Mesenteric fat pad (tissue), 1 donor: ENCODE data around the gene KIF5A. TPM values are rescaled to one million over a fixed set of nuclear protein-coding genes. Genes with fewer than 3 reads are reported as not detected.
A peak's percentile ranks its signal among the peaks of the same experiment; 100 is the strongest.

Source experiments
- DNase-seq: peaks from one replicate; pipeline ENCODE4 v3.0.0-alpha.2; 2020; ENCODE audit warnings: low spot score
- total RNA-seq: library from RNA; stranded (reverse); fragmentation: NEBNext Ultra II Directional; extraction: Animal tissue kit (Norgen Biotek cat#: 25700); gene quantifications from one replicate; pipeline ENCODE4 v1.2.1, GENCODE V29; 2021
- donor health status: DM: yes; HTN: yes; CAD: no.

KIF5A gene
- total RNA-seq, 1 donor from 2014 or later, result not detected

DNA sequence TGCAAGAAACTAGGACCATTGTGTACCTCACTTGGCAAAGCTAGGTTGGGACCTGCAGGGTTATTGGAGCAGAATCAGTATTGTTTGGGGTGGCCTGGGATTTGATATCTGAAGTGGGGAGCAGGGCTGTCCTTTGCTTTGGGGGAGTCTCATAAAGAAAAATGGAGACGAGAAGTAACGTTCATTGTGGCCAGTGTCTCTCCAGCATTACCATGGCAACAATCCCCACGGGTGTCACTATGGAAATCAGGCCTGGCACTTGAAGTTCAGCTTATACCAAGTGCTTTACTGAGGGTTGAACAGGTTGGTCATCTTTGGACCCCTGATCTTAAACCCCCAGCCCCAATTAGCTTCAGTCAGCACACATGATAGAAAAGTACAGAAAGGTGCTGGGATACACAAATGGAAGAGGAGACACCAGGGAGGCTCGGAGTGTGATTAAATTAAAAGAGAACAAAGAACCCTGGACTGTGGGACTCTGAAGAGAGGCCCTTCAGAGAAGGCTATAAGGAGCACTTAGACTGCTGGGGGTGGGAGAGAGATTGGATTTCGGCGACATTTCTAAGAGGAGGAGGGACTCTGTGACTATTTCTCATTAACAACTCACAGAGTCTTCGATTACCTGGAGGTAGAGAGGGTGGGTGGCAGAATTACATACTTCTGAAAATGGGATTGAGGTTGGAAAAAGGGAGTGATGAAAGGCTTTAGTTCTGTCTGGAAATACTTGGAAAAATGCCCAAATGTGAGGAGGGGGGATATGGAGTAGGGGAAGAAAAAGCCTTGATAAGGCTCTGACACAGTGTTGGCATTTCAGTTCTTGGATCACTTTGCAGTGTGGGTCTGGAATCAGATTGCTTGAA is 3.7 kb downstream of the KIF5A start:
- no peak for DNase-seq

DNA sequence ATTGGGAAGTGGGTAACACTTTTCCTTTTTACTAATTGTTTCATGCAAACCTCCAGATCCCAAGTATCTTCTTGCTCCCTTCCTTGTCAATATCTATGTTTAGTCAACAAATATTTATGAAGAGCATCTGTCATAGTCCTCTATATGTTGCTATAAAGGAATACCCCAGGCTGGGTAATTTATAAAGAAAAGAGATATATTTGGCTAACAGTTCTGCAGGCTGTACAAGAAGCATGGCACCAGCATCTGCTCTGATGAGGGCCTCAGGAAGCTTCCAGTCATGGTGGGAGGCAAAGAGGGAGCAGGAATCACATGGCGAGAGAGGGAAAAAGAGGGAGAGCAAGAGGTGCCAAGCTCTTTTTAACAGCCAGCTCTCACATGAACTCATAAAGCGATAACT is 4.6 kb downstream of the KIF5A start:
- DNase-seq, result no peak

GRCh38 chr12:57554897-57555296 is 5.1 kb downstream of the KIF5A start:
- no peak for DNase-seq

DNA sequence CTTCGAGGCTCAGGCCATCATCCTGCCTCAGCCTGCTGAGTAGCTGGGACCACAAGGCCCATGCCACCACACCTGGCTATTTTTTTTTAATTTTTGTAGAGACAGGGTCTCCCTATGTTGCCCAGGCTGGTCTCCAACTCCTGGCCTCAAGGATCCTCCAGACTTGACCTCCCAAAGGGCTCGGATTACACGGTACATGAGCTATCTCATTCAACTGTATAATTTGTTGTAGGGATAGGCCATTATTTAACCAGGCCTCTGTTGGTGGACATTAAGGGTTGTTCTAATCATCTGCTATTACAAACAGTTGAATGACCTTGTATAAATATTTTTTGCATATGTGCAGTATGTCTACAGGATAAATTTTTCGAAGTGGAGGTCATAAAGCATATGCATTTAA is 9.0 kb downstream of the KIF5A start:
- no peak for DNase-seq

DNA sequence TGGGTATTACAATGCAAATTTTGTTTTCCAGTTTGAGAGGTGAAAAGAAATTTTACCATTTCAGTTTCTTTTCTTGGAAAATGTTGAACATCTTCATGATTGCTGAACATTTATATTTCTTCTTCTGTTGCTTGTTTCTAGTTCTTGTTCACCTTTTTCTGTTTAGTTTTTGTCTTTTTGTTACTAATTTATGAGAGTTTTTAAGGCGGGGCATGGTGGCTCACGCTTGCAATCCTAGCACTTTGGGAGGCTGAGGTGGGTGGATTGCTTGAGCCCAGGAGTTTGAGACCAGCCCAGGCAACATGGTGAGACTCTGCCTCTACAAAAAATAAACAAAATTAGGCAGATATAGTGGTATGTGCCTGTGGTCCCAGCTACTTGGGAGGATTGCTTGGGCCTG is 10.7 kb downstream of the KIF5A start:
- no peak for DNase-seq

GRCh38 chr12:57561117-57561516 is 11.3 kb downstream of the KIF5A start:
- peak; percentile 26 for DNase-seq

GRCh38 chr12:57563358-57563757 is 13.5 kb downstream of the KIF5A start:
- no peak for DNase-seq

DNA sequence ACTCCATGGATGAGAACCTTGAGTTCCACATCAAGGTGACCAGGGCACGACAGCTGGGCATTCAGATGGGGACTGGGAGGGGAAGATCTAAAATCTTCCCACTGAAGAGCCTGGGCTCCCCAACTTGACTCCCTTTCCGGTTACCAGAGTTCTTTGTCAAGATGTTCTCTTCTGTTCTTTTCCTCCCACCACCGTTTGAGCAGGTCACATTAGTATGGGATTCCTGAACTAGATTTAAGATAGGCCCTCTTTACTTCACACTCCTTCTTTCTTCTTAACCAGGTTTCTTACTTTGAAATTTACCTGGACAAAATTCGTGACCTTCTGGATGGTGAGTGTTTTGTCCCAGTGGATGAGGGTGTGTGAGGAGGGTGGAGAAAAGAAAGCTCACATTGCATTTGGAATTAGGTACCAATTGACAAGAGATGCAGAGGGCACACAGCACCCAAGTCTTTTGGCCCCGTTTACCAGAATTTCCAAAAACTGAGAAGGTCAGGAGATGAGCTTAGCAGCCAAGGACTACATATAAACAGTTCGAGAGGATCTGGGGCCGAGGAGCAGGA is 14.4 kb downstream of the KIF5A start:
- DNase-seq, result no peak

GRCh38 chr12:57568838-57569237 is 19.0 kb downstream of the KIF5A start:
- DNase-seq, result peak; percentile 79

DNA sequence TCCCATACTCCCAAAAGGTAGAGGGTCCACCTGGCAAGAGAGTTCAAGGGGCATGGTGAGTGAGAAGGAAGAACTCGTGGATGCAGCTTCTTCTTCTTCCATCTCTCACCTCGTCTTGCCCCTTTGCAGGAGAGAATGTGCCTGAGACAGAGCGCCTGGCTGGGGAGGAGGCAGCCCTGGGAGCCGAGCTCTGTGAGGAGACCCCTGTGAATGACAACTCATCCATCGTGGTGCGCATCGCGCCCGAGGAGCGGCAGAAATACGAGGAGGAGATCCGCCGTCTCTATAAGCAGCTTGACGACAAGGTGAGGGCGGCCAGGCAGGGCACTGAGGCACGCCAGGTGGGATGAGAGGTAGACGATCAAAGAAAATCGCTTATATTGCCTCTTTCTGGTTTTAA is 20.0 kb downstream of the KIF5A start:
- DNase-seq, result peak; percentile 82

GRCh38 chr12:57570438-57570837 is 20.6 kb downstream of the KIF5A start:
- DNase-seq, result peak; percentile 87

DNA sequence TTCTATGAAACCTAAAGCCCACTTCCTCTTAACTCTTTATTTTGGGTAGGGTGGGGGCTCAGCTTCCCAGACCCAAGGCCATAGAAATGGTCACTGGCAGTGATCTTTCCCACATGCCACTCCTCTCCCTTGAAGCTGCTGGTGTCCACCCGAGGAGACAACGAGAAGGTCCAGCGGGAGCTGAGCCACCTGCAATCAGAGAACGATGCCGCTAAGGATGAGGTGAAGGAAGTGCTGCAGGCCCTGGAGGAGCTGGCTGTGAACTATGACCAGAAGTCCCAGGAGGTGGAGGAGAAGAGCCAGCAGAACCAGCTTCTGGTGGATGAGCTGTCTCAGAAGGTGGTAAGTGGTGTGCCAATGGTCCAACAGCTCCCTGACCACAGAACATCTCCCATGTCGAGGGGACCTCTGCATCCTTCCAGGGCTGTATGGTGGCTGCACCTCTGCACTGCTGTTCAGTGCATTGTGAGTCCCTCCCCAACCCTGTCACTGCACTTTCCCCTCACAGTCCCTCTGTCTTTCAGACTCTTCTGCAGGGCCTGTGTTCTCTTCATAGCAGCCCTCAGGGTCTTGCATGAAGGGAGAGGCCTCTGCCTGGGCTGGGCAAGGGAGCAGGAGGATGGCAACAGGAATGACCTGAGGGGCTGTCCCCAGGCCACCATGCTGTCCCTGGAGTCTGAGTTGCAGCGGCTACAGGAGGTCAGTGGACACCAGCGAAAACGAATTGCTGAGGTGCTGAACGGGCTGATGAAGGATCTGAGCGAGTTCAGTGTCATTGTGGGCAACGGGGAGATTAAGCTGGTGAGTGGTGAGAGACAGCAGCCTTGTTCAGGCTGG is 22.3 kb downstream of the KIF5A start:
- peak; percentile 81 for DNase-seq

GRCh38 chr12:57574795-57575194 is 25.0 kb downstream of the KIF5A start:
- peak; percentile 60 for DNase-seq

DNA sequence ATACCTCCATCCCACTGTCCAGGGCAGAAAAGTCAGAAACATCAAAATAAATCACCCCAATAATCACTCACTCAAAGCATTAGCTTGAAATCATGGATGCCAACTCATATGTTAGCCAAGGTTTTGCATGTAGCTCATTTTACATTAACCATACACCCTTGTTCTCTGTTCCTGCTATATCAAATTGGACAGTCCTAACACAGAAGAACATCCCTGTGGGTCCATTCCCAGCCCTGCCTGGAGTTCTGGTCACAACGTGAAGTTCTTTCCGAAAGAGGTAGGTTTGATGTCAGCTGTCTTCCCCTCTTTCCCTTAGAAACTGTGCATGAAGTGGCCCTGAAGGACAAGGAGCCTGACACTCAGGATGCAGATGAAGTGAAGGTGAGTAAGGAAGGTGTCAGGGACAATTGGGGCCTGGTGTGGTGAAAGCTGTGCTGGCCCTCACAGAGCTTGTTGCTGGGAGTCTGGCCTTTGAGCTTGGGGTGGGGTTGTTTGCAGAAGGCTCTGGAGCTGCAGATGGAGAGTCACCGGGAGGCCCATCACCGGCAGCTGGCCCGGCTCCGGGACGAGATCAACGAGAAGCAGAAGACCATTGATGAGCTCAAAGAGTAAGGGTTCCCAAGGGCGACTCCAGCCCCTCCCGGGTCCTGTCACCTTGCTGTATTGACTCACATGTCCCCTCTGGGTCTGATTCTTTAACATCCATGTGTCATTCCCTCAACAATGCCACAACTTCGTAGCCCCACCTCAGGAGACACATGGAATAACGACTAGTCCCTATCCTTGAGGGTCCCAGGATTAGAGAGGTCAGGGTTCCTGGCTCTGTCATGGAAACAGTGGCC is 26.1 kb downstream of the KIF5A start:
- peak; percentile 80 for DNase-seq

- peak; percentile 16 for DNase-seq
These were observed 26.8 kb downstream of the KIF5A start for GRCh38 chr12:57576613-57577160.

DNA sequence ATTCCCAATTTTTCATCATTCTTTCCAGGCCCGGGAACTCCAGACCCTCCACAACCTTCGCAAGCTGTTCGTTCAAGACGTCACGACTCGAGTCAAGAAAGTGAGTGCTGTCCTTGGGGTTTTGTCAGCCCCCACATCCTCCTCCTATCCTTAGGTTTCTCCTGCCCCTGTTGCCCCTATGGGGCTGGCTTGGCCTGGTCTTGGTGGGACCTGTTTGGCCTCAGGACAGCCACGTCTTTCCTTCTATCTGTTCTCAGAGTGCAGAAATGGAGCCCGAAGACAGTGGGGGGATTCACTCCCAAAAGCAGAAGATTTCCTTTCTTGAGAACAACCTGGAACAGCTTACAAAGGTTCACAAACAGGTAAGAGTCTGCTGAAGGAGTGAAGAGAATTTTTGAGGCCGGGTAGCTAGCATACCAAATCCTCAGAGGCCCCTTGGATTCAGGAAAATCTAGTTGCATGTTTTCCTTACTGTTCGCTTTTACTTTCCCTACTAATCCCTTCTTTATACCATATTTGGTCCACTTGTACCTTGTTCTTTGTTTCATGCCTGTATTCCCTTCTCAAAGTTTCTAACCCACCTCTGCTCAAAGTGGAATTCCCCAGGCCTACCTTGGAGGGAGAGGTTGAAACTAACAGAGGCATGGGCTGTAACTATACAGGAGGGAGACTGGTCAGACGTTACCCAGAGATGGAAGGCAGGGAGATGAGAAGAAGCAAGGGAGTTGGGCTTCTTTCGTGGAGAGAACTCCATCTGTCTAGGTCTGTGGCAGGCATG is 28.3 kb downstream of the KIF5A start:
- DNase-seq, result peak; percentile 57

- DNase-seq, result peak; percentile 28
These were observed 29.2 kb downstream of the KIF5A start for GRCh38 chr12:57579011-57579410.

DNA sequence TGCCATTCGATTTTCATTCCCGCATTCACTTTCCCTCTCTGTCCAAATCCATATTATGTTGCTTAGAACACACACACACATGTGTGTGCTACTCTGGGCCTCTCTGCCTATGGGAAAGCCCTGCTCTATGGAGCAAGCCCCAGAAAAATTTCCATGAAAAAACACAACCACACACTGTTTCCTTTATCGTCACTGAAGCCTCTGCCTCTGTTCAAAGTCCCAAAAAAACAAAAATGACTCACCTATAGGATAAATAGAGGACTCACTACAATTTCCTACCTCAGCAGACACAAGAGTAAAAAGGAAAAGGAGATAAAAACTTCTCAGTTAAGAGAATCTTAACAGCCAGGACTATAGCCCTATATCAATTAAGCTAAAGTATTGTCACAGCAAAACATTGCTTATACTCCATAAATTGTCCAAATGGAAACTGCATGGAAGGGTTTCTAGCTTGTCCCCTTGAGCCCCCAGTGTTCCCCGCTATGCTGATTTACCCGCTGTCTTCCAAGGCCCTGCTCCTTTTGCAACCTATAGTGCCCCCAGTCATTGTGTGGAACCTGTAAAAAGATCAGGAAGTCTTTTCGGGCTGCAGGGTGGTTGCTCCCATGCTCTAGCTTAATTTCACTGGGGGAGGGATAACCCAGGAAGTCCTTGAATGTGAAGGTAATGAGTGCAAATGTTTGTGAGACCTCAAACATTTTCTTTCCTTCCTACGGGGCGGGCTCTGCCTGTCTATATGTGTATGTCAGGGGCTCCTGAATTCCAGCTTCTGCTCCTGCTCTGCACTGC is 30.0 kb downstream of the KIF5A start:
- peak; percentile 22 for DNase-seq

DNA sequence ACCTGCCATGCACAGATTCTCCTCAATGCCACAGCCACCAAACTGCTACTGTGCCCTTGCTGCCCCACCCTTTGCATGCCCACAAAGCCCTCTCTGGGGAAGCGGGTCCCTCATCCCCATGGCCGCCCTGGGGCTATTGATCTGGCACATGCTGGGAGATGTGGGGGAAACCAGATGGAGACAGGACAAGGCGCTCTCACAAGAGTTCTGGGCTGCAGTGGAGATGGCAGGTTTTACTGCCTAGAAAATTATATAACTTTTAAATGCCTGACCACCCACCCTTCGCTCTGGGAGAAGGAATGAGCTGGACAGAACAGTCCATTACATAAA is 30.6 kb downstream of the KIF5A start:
- peak; percentile 78 for DNase-seq
